Measurements from ENCODE around the gene NAA15.
A peak's percentile ranks its signal among the peaks of the same experiment; 100 is the strongest.

Gene NAA15

DNA sequence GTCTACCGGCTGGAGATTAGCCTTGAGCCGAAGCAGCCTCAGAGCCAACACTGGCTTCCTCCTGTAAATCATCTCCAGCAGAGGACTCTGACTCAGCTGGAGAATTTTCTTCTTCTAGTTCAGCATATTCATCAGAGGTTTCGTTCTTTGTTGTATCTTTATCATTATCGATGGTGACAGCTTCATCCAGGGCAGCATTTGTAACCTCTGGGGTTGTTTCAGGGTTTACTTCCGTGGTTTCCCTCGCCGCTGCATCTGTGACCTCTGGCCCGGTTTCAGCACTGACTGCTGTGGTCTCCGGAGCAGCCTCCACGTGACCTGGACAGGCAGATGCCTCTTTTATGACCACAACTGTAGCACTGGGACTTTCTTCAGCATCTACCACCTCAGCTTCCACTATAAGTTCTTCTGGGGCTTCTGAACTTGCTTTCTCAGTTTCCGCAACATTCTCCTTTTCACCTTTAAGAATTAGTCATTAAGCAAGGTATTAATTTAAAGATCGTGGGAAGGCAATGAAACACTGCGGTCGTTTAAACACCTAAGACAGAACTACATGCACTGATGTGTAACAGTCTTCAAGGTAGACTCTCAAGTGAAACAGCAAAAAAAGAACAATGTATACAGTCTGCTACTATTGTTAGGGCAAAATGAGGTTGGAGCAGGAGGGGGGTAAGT is 34.6 kb upstream of the NAA15 start:
- peak; percentile 37 for DNase-seq (ENCODE audit: extremely low read depth, low read depth)
- TF ChIP-seq, protein P1, sequence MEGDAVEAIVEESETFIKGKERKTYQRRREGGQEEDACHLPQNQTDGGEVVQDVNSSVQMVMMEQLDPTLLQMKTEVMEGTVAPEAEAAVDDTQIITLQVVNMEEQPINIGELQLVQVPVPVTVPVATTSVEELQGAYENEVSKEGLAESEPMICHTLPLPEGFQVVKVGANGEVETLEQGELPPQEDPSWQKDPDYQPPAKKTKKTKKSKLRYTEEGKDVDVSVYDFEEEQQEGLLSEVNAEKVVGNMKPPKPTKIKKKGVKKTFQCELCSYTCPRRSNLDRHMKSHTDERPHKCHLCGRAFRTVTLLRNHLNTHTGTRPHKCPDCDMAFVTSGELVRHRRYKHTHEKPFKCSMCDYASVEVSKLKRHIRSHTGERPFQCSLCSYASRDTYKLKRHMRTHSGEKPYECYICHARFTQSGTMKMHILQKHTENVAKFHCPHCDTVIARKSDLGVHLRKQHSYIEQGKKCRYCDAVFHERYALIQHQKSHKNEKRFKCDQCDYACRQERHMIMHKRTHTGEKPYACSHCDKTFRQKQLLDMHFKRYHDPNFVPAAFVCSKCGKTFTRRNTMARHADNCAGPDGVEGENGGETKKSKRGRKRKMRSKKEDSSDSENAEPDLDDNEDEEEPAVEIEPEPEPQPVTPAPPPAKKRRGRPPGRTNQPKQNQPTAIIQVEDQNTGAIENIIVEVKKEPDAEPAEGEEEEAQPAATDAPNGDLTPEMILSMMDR (IDR thresholded peaks at IDR 0.05; ENCODE audit: low read depth, low read length): no peak; the same call in 1 of the 2 replicates

- TF ChIP-seq, protein P1 (IDR thresholded peaks at IDR 0.05; ENCODE audit: low read depth, low read length): no peak
Measured at GRCh38 chr4:139267301-139267700, 34.0 kb upstream of the NAA15 start.

GRCh38 chr4:139273835-139274234 is 27.5 kb upstream of the NAA15 start:
- TF ChIP-seq, protein P1 (IDR thresholded peaks at IDR 0.05; ENCODE audit: low read depth, low read length): no peak
- DNase-seq (ENCODE audit: extremely low read depth, low read depth): no peak

More at GRCh38 chr4:139267301-139267700, 34.0 kb upstream of the NAA15 start:
- no peak for DNase-seq (ENCODE audit: extremely low read depth, low read depth)

DNA sequence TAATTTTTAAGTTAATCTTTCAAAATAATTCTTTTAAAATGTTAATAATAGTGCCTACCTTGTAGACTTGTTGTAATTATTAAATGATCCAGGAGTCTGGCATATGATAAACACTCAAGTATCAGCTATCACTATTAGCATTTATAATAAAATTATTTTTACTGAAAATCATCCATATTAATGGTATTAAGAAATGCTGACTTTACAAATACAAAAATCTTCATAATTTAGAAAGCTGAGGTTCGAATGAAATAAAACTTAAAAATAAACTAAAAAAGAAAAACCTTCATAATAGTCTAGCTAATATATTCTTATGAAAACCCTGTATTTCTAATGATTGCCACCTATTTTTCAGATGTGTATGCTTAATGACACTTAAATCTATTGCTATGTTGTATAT is 26.5 kb upstream of the NAA15 start:
- no peak for DNase-seq (ENCODE audit: extremely low read depth, low read depth)
- TF ChIP-seq, protein P1 (IDR thresholded peaks at IDR 0.05; ENCODE audit: low read depth, low read length): no peak

DNA sequence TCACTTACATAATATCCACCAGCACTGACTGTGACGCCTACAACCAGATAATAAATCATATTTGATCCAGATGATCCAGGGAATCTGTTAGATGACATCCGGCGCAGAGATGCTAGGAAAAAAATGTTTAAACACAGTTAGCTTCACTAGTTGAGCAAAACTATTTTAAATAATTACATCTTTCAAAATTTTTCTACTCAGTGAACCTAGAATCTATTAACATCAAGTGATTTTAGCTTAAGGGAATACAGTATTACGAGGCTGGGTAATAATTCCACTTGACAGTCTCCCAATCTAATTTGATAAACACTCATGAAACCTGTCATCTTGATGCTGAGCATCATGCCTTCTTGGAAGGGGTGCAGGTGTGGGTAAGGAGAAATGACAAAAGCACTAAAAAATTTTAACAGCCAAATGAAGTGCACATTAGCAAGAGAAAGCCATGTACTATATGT is 26.0 kb upstream of the NAA15 start:
- DNase-seq (ENCODE audit: extremely low read depth, low read depth): no peak
- TF ChIP-seq, protein P1 (IDR thresholded peaks at IDR 0.05; ENCODE audit: low read depth, low read length): no peak

- no peak for DNase-seq (ENCODE audit: extremely low read depth, low read depth)
- TF ChIP-seq, protein P1 (IDR thresholded peaks at IDR 0.05; ENCODE audit: low read depth, low read length): no peak
Measured at GRCh38 chr4:139278485-139278884, 22.8 kb upstream of the NAA15 start.

- DNase-seq (ENCODE audit: extremely low read depth, low read depth): no peak
- TF ChIP-seq, protein P1 (IDR thresholded peaks at IDR 0.05; ENCODE audit: low read depth, low read length): no peak
Measured at GRCh38 chr4:139278912-139279759, 22.2 kb upstream of the NAA15 start.
